ENCODE data around the gene TBX1.

GRCh38 chr22:19716041-19716828 lies 44.3 kb upstream of the TBX1 start:
- no peak for TF ChIP-seq CTCF (IDR thresholded peaks at IDR 0.05)
- TF ChIP-seq POLR2A (IDR thresholded peaks at IDR 0.05): no peak

All from uterus (tissue), 2 donors.